Brain microvascular endothelial cell (primary cell): Measurements from ENCODE around the gene PLAC1.

Experiments used
- DNase-seq: peaks from one replicate; pipeline ENCODE4 v3.0.0-alpha.2; 2020
- H3K27ac ChIP-seq: fragments of 250-450 bp; sonication (Bioruptor Pico); 2 replicates; pipeline ENCODE4 v1.5.1; 2020; ENCODE audit warnings: mild to moderate bottlenecking, moderate library complexity
- H3K27me3 ChIP-seq: fragments of 250-450 bp; sonication (Bioruptor Pico); replicated peaks from 2 replicates; pipeline ENCODE4 v1.5.1; 2020; ENCODE audit warnings: mild to moderate bottlenecking
- H3K36me3 ChIP-seq: fragments of 250-450 bp; sonication (Bioruptor Pico); replicated peaks from 2 replicates; pipeline ENCODE4 v1.5.1; 2020; ENCODE audit warnings: mild to moderate bottlenecking
- H3K4me3 ChIP-seq: 2 replicates; pipeline ENCODE4 v1.5.1; 2011; ENCODE audit warnings: low read depth, mild to moderate bottlenecking, control low read depth, low read length, moderate library complexity
- CTCF ChIP-seq: IDR thresholded peaks from 2 replicates; pipeline ENCODE4 v1.5.1; 2011; ENCODE audit warnings: low read depth, mild to moderate bottlenecking, moderate library complexity, low read length, control low read depth, inconsistent platforms; ENCODE audit errors: missing control alignments
- in situ Hi-C: cut with HindIII; loops from 2 replicates; pipeline ENCODE4 v1.10.0; 2017; ENCODE audit warnings: low sequenced_read_pairs, low pct_ligation_motif_present

Gene PLAC1

DNA sequence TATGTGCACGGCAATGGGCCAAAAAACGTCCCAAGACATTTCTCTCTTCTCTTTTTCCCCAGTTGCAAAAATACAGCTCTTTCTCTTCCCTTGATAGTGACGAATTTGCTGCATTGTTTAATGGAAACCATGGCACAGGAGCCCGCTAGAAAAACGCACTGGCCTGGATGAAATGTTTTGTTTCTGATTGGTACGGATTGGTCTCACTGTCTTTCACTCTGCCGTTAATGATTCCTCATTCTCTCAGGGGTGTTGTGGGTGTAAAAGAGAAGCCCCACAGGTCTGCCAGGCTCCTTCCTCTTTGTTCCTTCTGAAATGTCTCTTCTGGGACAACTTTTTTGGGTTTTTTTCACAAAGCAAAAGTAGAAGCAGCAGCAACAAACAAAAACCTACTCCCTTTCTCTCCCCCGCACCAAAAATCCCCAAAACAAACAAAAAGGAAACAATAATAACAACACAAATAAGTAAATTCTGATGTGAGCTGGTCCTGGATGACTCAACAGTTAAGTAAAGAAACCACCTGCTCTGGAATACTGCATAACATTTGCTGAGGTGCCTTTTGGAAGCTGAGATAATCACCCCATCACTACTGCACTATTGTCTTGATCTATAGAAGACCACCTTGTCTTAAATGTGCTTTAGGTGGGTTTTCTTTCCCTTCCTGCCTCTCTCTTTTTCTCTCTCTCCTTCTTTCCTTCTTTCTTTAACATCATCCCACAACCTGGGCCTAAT is 89.8 kb downstream of the PLAC1 start:
- Histone ChIP-seq H3K27ac (no peak overlapping the region), H3K36me3 (no peaks in the 10 kb centered on the region), H3K4me3 (no peak overlapping the region), H3K27me3 (no peaks in the 10 kb centered on the region)
- TF ChIP-seq CTCF = no peak
- no peak for DNase-seq
- in situ Hi-C loops = no loop called here

GRCh38 chrX:134566506-134566905 is 91.8 kb downstream of the PLAC1 start:
- no peak for DNase-seq
- no peaks in the 10 kb centered on the region for H3K27me3 ChIP-seq
- no peak overlapping the region for H3K4me3 ChIP-seq
- H3K36me3 ChIP-seq = no peaks in the 10 kb centered on the region
- in situ Hi-C loops = no loop called here
- no peak overlapping the region for H3K27ac ChIP-seq
- no peak for TF ChIP-seq CTCF

DNA sequence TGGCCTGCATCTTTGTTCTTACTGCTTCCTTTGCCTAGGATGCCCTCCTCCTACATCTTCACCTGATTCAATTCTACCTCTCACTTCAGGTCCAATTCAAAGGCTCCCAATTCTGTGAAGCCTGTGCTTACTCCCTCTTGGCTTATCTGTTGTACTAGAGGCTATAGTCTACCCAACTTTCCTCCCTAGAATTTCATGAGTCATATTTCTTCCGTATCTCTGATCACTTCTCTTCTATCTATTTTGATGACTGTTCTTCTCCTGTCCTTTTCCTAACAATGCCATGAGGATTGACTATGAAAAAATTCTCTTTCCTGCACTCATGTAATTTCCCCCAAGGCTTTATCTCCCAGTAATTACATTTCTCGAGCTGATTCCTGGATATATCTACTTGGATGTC is 96.3 kb downstream of the PLAC1 start:
- TF ChIP-seq CTCF = no peak
- Histone ChIP-seq H3K4me3 (no peak overlapping the region), H3K27ac (no peak overlapping the region), H3K27me3 (no peaks in the 10 kb centered on the region), H3K36me3 (no peaks in the 10 kb centered on the region)
- in situ Hi-C loops = no loop called here
- DNase-seq = no peak

- H3K36me3 ChIP-seq = no peaks in the 10 kb centered on the region
- TF ChIP-seq CTCF = no peak
- H3K4me3 ChIP-seq = no peak overlapping the region
- DNase-seq = no peak
- no peak overlapping the region for H3K27ac ChIP-seq
- H3K27me3 ChIP-seq = no peaks in the 10 kb centered on the region
- in situ Hi-C loops = no loop called here
Observed at GRCh38 chrX:134558133-134558532, 100.1 kb downstream of the PLAC1 start.

- Histone ChIP-seq H3K27me3 (no peaks in the 10 kb centered on the region), H3K36me3 (no peaks in the 10 kb centered on the region), H3K4me3 (no peak overlapping the region), H3K27ac (no peak overlapping the region)
- no peak for DNase-seq
- in situ Hi-C loops = no loop called here
- no peak for TF ChIP-seq CTCF
Observed at GRCh38 chrX:134554291-134554690, 104.0 kb downstream of the PLAC1 start.

GRCh38 chrX:134552351-134552750 is 105.9 kb downstream of the PLAC1 start:
- no peak overlapping the region for H3K4me3 ChIP-seq
- H3K27me3 ChIP-seq = no peaks in the 10 kb centered on the region
- no peak for DNase-seq
- no peaks in the 10 kb centered on the region for H3K36me3 ChIP-seq
- in situ Hi-C loops = no loop called here
- no peak overlapping the region for H3K27ac ChIP-seq
- TF ChIP-seq CTCF = no peak
